T47D (cell line): ENCODE data around the gene MYL5.

Experiments
- DNase-seq, 2 experiments: peaks; one replicate each; pipeline versions ENCODE4 v3.0.0 to v3.0.0-alpha.2; 2011 to 2012; ENCODE audit warnings: low read depth in 1 of 2, low spot score in 1 of 2
- JUND ChIP-seq: IDR thresholded peaks from 2 replicates; pipeline ENCODE4 v1.6.1; 2012; ENCODE audit warnings: low read depth
- in situ Hi-C: cut with HindIII; loops from 2 replicates; pipeline ENCODE4 v1.10.0; 2016; ENCODE audit warnings: low sequenced_read_pairs, low pct_unique_long_range_greater_than_20kb

The MYL5 gene, protein sequence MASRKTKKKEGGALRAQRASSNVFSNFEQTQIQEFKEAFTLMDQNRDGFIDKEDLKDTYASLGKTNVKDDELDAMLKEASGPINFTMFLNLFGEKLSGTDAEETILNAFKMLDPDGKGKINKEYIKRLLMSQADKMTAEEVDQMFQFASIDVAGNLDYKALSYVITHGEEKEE

GRCh38 chr4:674172-675035, at the start of gene MYL5, which contains the start of gene ATP5ME:
Gene MYL5, plus strand, starts transcription at chr4:674542. Its CDS starts 3,485 bp downstream, at chr4:678027.
Gene ATP5ME, minus strand, starts transcription at chr4:674276. Its CDS starts 29 bp downstream, at chr4:674247.
- no peak for TF ChIP-seq JUND
- DNase-seq: peak; percentile 97 to 99
- in situ Hi-C loops: no loop called here

GRCh38 chr4:624705-625590, 49.4 kb upstream of the MYL5 start, which contains the start of gene PDE6B:
Gene PDE6B, plus strand, starts transcription at chr4:625573. Its CDS starts 54 bp downstream, at chr4:625627.
- DNase-seq: no peak
- TF ChIP-seq JUND: no peak
- in situ Hi-C loops: no loop called here

DNA sequence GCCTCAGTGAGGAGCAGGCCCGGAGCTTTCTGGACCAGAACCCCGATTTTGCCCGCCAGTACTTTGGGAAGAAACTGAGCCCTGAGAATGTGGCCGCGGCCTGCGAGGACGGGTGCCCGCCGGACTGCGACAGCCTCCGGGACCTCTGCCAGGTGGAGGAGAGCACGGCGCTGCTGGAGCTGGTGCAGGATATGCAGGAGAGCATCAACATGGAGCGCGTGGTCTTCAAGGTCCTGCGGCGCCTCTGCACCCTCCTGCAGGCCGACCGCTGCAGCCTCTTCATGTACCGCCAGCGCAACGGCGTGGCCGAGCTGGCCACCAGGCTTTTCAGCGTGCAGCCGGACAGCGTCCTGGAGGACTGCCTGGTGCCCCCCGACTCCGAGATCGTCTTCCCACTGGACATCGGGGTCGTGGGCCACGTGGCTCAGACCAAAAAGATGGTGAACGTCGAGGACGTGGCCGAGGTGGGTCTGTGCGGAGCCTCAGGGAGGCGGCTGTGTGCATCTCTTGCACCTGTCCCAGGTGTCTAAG, 48.6 kb upstream of the MYL5 start:
- DNase-seq: no peak
- in situ Hi-C loops: no loop called here
- TF ChIP-seq JUND: no peak

DNA sequence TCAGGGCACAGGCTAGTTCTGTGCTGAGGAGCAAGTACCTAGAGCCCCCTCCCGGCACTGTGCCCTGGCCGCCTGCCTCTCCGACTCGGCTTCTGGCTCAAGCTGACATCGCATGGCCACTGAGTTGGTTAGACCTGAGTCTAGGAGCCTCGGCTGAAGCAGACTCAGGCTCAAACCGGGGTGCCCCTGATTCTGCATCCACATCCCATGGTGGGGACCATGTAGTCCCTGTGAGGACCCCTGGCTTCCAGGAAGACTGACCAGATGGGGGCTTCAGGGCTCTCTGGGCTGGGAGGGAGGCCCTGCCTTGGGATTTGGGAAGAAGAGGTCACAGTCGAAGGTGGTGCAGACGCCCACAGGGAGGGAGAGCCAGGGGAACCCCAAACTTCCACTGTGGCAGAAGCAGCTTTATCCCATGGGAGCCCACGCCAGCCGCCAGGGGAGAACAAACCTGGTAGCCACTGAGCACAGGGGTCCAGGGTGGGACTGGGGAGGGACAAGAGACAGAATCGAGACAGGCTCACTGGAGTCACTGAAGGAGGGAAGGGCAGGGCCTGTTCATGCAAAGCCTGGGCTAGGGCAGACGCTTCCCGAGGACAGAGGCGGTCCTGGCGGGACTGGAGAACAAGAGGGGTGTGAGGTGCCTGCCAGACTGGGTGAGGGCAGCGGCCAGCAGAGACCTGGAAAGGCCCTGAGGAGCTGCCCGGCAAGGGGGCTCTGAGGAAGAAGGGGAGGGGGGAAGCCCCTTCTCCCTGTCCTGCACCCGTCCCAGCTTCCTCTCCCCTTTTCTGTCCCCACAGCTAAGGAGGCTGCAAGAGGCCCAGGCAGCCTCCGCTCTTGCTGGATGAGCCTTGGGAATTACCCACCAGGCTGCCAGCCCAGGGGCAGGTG, 47.9 kb upstream of the MYL5 start:
- no peak for DNase-seq
- in situ Hi-C loops: no loop called here
- TF ChIP-seq JUND: no peak

- no peak for TF ChIP-seq JUND
- DNase-seq: no peak
- in situ Hi-C loops: no loop called here
Observed at GRCh38 chr4:627347-628125, 46.8 kb upstream of the MYL5 start.

- in situ Hi-C loops: no loop called here
- TF ChIP-seq JUND: no peak
- no peak for DNase-seq
Observed at GRCh38 chr4:628311-628741, 46.0 kb upstream of the MYL5 start.

GRCh38 chr4:628821-629635, 45.3 kb upstream of the MYL5 start:
- no peak for DNase-seq
- TF ChIP-seq JUND: no peak
- in situ Hi-C loops: no loop called here

- in situ Hi-C loops: no loop called here
- no peak for DNase-seq
- no peak for TF ChIP-seq JUND
Observed at GRCh38 chr4:629636-629914, 44.8 kb upstream of the MYL5 start.

GRCh38 chr4:629915-630641, 44.3 kb upstream of the MYL5 start:
- no peak for DNase-seq
- in situ Hi-C loops: no loop called here
- TF ChIP-seq JUND: no peak

DNA sequence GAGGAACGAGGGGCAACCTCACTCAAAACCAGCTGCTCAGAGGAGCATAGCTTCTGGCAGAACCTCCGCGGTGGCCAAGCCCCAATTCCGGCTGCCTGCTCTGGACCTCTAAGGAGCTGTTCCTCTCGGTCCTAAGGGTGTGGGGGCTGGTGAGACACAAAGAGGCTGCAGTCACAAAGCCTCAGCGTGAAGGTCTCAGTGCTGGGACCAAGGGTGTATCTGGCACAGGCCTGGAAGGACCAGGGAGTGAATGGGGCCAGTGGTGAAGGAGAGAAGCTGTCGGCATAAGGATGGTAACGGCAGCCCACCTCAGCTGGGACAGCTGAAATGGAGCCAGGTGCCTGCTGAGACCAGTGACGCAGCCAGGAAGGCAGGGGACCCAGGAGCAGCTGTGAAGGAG, 43.7 kb upstream of the MYL5 start:
- no peak for DNase-seq
- in situ Hi-C loops: no loop called here
- TF ChIP-seq JUND: no peak
